Body of pancreas (tissue), 4 donors: ENCODE data around the gene SLC12A5. TPM values are rescaled to one million over a fixed set of nuclear protein-coding genes. Genes with fewer than 3 reads are reported as not detected.

Experiments
- ATAC-seq: fragments of 150-250 bp; one replicate; pipeline ENCODE4 v1.9.1; 2016
- DNase-seq, 4 donors: peaks; one replicate each; pipeline ENCODE4 v3.0.0-alpha.2; 2019
- H3K27ac ChIP-seq, 4 donors: fragments of 200-600 bp; sonication (generic); 1 replicate in 3 of 4; 2 replicates in 1 of 4; pipeline versions ENCODE4 v1.5.1 to v1.6.1; 2016 to 2019; ENCODE audit warnings: mild to moderate bottlenecking in 1 of 4, mixed read lengths in 1 of 4, moderate library complexity in 1 of 4
- H3K27me3 ChIP-seq, 2 donors: fragments of 200-600 bp; sonication (generic); one replicate each; pipeline ENCODE4 v1.6.0; 2016; ENCODE audit warnings: mild to moderate bottlenecking in 1 of 2
- H3K36me3 ChIP-seq, 2 donors: fragments of 200-600 bp; sonication (generic); replicated peaks in 1 of 2; 2 replicates each; pipeline ENCODE4 v1.5.1; 2016; ENCODE audit warnings: low read depth in 2 of 2; ENCODE audit not compliant: insufficient read depth in 1 of 2
- H3K4me1 ChIP-seq: fragments of 200-600 bp; sonication (generic); one replicate; pipeline ENCODE4 v1.6.0; 2016
- H3K4me3 ChIP-seq, 2 donors: fragments of 200-600 bp; sonication (generic); 1 replicate in 1 of 2; 2 replicates in 1 of 2; pipeline ENCODE4 v1.5.1; 2016 to 2019
- H3K9me3 ChIP-seq, 3 donors: fragments of 200-600 bp; sonication (generic); 1 replicate in 2 of 3; 2 replicates in 1 of 3; pipeline ENCODE4 v1.5.1; 2016
- POLR2A ChIP-seq, 3 donors: fragments of 450-650 bp; IDR thresholded peaks; one replicate each; pipeline ENCODE4 v1.6.1; 2016; ENCODE audit warnings: antibody characterized with exemption in 3 of 3, mild to moderate bottlenecking in 2 of 3
- WGBS, 2 donors: methylation state at CpG; one replicate each; pipeline ENCODE4 v1.1.5; 2017; 5-methylcytosine and 5-hydroxymethylcytosine counted together
- intact Hi-C: fragments of 100-400 bp; cut with DNase I; formaldehyde crosslinking; loops from one replicate; pipeline ENCODE4 v1.15.1; 2023
- total RNA-seq, 2 donors: library from RNA; depleted of rRNA; stranded (reverse); fragments of >200 nt; gene quantifications; one replicate each; pipeline ENCODE4 v1.1.0, GENCODE V29; 2016
- TF ChIP-seq, protein P1 (sequence below), 7 experiments: fragments of 450-650 bp in 4 of 7; fragments of 200-600 bp in 3 of 7; sonication (generic) in 3 of 7; IDR thresholded peaks; one replicate each; pipeline ENCODE4 v1.5.1; 2016 to 2019; ENCODE audit warnings: antibody characterized with exemption in 7 of 7

Gene SLC12A5
- total RNA-seq, 2 donors from 2014 or later = not detected

DNA sequence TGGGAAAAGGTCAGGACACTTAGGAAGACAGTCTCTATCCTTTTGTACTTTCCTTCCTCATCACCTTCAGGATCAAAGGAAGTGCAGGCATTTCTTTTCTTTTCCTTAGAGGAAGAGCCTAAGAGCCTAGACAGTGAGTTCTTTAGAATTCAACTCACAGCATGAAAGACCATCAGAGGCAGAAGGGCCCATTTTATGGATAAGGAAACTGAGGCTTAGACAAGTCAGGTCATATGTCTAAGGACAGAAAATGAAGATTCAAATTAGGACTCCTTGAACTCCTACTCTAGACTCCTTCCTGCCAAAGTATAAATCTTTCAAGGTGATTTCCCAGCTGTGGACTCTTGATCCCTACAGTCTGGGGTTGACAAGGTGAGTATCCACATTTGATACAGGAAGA is 20.8 kb downstream of the SLC12A5 start:
- Histone ChIP-seq H3K9me3 (no peaks in the 10 kb centered on the region), H3K36me3 (no peaks in the 10 kb centered on the region), H3K4me1 (no peaks in the 10 kb centered on the region), H3K27ac (no peak overlapping the region), H3K4me3 (no peak overlapping the region), H3K27me3 (no peaks in the 10 kb centered on the region)
- no peak for TF ChIP-seq POLR2A (IDR thresholded peaks at IDR 0.05)
- TF ChIP-seq, protein P1, sequence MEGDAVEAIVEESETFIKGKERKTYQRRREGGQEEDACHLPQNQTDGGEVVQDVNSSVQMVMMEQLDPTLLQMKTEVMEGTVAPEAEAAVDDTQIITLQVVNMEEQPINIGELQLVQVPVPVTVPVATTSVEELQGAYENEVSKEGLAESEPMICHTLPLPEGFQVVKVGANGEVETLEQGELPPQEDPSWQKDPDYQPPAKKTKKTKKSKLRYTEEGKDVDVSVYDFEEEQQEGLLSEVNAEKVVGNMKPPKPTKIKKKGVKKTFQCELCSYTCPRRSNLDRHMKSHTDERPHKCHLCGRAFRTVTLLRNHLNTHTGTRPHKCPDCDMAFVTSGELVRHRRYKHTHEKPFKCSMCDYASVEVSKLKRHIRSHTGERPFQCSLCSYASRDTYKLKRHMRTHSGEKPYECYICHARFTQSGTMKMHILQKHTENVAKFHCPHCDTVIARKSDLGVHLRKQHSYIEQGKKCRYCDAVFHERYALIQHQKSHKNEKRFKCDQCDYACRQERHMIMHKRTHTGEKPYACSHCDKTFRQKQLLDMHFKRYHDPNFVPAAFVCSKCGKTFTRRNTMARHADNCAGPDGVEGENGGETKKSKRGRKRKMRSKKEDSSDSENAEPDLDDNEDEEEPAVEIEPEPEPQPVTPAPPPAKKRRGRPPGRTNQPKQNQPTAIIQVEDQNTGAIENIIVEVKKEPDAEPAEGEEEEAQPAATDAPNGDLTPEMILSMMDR (IDR thresholded peaks at IDR 0.05) = no peak
- ATAC-seq (no peak), DNase-seq (no peak)
- intact Hi-C loops = no loop called here

DNA sequence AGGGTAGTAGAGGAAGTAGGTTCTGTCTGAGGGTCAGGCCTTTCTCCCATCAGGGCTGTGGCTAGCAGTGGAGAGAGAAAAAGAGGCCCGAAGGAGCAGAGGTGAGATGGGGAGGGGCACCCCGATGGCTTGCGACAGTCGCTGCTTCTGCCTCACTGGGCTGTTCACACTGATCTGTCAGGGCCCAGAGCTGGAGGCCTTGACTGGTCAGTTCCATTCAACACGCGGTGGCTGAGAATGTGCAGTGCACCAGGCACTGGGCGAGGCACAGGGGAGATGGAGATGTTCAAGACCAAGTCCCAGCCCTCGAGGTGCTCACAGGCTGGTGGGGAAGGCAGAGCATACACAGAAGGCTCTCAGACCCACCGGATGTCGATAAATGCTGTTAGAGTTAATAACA is 21.4 kb downstream of the SLC12A5 start:
- Histone ChIP-seq H3K4me1 (no peaks in the 10 kb centered on the region), H3K27me3 (no peaks in the 10 kb centered on the region), H3K9me3 (no peaks in the 10 kb centered on the region), H3K36me3 (no peaks in the 10 kb centered on the region), H3K27ac (no peak overlapping the region), H3K4me3 (no peak overlapping the region)
- intact Hi-C loops = no loop called here
- DNase-seq (no peak), ATAC-seq (no peak)
- no peak for TF ChIP-seq POLR2A (IDR thresholded peaks at IDR 0.05)
- TF ChIP-seq, protein P1 (IDR thresholded peaks at IDR 0.05) = no peak
- 44 to 55% methylated on average over 10 of the region's 10 CpGs for WGBS, 2 donors

DNA sequence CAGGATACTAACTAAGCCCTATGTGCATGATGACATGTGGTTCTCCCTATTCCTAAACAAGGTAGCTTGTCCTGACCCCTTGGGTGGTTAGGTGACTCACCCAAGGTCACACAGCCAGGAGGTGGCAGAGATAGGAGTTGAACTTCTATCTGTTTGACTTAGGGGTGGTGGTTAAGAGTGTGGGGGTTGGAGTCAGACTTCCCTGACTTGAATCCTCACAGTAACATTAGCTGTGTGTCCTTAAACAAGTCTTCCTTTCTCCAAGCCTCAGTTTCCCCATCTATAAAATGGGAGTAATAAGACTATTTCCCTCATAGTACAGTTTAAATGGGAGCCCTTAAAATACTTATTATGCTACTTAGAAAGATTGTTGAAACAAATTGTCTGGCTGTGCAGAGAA is 21.9 kb downstream of the SLC12A5 start:
- Histone ChIP-seq H3K27me3 (no peaks in the 10 kb centered on the region), H3K9me3 (no peaks in the 10 kb centered on the region), H3K27ac (no peak overlapping the region), H3K36me3 (no peaks in the 10 kb centered on the region), H3K4me3 (no peak overlapping the region), H3K4me1 (no peaks in the 10 kb centered on the region)
- TF ChIP-seq, protein P1 (IDR thresholded peaks at IDR 0.05) = no peak
- TF ChIP-seq POLR2A (IDR thresholded peaks at IDR 0.05) = no peak
- intact Hi-C loops = no loop called here
- ATAC-seq (no peak), DNase-seq (no peak)

DNA sequence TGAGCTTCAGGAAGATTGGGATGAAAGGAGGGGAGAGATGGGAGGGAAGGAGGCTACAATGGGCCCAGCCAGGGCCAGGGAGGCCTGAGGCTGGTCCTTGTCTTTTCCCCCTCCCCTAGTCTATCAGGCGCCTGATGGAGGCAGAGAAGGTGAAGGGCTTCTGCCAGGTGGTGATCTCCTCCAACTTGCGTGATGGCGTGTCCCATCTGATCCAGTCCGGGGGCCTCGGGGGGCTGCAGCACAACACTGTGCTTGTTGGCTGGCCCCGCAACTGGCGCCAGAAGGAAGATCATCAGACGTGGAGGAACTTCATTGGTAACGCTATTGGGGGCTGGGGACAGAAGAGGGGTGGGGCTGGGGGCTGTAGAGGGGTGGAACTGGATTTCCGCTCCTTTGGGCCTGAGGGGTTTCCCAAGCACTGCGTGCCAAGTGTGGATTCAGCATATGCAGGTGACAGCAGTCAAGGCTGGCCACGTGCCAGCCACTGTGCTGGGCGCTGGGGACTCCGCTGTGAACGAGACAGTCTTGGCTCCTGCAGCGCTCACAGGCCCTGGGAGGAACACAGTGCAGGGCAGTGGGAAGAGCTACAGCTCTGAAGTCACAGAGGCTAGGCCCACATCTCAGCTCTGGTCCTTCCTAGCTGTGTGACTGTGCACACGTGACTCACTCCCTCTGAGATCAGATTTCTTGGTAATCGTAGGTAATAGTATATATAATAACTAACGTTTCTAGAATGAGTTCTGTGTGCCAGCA is 22.7 kb downstream of the SLC12A5 start:
- TF ChIP-seq, protein P1 (IDR thresholded peaks at IDR 0.05) = no peak
- intact Hi-C loops = no loop called here
- WGBS, 2 donors = 44 to 51% methylated on average over 15 to 19 of the region's 19 CpGs
- Histone ChIP-seq H3K36me3 (no peaks in the 10 kb centered on the region), H3K4me3 (no peak overlapping the region), H3K27ac (no peak overlapping the region), H3K9me3 (no peaks in the 10 kb centered on the region), H3K4me1 (no peaks in the 10 kb centered on the region), H3K27me3 (no peaks in the 10 kb centered on the region)
- no peak for ATAC-seq
- DNase-seq = no peak

DNA sequence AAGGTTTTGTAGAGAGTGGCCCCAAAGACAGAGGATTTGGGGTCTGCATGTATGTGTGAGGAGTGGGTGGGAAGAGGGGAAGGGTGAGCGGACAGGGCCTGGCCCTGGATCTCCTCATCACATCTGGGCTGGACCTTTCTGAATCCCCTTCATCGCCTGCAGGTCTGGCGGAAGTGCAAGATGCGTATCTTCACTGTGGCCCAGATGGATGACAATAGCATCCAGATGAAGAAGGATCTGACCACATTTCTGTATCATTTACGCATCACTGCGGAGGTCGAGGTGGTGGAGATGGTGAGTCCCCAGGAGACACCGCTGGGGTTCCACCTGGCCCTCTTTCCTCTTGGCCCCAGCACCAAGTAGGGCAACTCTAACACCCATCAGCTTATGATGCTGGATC is 24.4 kb downstream of the SLC12A5 start:
- DNase-seq (no peak), ATAC-seq (no peak)
- no peak for TF ChIP-seq POLR2A (IDR thresholded peaks at IDR 0.05)
- TF ChIP-seq, protein P1 (IDR thresholded peaks at IDR 0.05) = no peak
- H3K9me3 ChIP-seq = no peaks in the 10 kb centered on the region
- H3K27ac ChIP-seq = no peak overlapping the region
- no peaks in the 10 kb centered on the region for H3K36me3 ChIP-seq
- 77 to 80% methylated on average over 8 of the region's 8 CpGs for WGBS, 2 donors
- H3K4me3 ChIP-seq = no peak overlapping the region
- peaks cover 12% of the 10 kb centered on the region for H3K4me1 ChIP-seq
- intact Hi-C loops = no loop called here
- no peaks in the 10 kb centered on the region for H3K27me3 ChIP-seq
